PFSK-1 (cell line): ENCODE data around the gene CHRM1.

Experiments
- POLR2AphosphoS5 ChIP-seq: IDR thresholded peaks from 2 replicates; pipeline ENCODE4 v1.6.1; 2012; ENCODE audit warnings: low read depth, mild to moderate bottlenecking, control low read depth, low read length, moderate library complexity
- TF ChIP-seq, protein P1 (sequence below), 2 experiments: IDR thresholded peaks; 2 replicates each; pipeline versions ENCODE4 v1.6.1 to v1.8.0; 2011 to 2012; ENCODE audit warnings: low read depth in 2 of 2, low read length in 2 of 2, control low read depth in 1 of 2, inconsistent platforms in 1 of 2, mild to moderate bottlenecking in 1 of 2, moderate library complexity in 1 of 2; ENCODE audit not compliant: insufficient read depth in 1 of 2

GRCh38 chr11:62965574-62965973 is 44.4 kb upstream of the CHRM1 start:
- no peak for TF ChIP-seq POLR2AphosphoS5
- TF ChIP-seq, protein P1, sequence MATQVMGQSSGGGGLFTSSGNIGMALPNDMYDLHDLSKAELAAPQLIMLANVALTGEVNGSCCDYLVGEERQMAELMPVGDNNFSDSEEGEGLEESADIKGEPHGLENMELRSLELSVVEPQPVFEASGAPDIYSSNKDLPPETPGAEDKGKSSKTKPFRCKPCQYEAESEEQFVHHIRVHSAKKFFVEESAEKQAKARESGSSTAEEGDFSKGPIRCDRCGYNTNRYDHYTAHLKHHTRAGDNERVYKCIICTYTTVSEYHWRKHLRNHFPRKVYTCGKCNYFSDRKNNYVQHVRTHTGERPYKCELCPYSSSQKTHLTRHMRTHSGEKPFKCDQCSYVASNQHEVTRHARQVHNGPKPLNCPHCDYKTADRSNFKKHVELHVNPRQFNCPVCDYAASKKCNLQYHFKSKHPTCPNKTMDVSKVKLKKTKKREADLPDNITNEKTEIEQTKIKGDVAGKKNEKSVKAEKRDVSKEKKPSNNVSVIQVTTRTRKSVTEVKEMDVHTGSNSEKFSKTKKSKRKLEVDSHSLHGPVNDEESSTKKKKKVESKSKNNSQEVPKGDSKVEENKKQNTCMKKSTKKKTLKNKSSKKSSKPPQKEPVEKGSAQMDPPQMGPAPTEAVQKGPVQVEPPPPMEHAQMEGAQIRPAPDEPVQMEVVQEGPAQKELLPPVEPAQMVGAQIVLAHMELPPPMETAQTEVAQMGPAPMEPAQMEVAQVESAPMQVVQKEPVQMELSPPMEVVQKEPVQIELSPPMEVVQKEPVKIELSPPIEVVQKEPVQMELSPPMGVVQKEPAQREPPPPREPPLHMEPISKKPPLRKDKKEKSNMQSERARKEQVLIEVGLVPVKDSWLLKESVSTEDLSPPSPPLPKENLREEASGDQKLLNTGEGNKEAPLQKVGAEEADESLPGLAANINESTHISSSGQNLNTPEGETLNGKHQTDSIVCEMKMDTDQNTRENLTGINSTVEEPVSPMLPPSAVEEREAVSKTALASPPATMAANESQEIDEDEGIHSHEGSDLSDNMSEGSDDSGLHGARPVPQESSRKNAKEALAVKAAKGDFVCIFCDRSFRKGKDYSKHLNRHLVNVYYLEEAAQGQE (IDR thresholded peaks at IDR 0.05; ENCODE audit: insufficient read depth in 1 of 2, low read depth in 2 of 2, low read length in 2 of 2) = no peak
